ENCODE measurements around the gene CACNA1C.
"Not testable (repeated sequence)": the region's sequence is repeated elsewhere in the genome, so short reads cannot be mapped to it uniquely, and the experiment has no call there.

CACNA1C gene

DNA sequence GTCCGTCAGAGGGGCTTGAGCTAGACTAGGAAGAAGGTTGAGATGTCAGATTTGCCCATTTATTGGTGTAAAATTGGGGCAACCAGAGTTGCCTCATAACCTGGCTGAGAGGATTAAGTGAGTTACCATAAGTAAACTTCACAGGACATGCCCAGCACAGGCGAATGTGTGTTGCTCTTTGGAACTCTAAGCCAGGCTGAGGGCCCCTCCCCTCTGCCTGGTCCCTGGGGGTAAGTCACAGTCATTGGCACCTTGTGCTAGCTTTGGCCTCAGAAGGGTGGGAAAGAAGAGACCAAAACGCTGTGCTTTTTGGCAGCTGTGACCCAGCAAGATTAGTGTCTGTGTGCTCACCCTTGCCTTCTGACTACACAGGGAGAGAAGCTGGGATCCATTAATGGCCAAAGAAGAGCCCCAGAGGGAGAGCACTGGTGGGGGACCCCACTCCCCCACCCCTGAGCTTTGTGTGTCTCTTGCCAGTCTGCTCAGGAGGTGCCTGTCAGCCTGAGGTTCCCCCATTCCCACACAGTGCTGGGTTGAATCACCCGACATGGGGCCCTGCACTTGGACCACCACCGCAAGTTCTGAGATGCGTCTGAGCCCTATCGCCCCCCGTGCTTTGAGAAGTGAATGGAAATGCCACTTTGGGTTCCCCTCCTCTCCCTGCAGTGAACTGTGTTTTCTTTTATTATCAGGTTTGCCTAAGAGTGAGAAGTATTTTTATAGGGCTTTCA lies 74.1 kb downstream of the CACNA1C start:
- peaks cover 24% of the 10 kb centered on the region for H3K27me3 ChIP-seq
- TF ChIP-seq, protein P1, sequence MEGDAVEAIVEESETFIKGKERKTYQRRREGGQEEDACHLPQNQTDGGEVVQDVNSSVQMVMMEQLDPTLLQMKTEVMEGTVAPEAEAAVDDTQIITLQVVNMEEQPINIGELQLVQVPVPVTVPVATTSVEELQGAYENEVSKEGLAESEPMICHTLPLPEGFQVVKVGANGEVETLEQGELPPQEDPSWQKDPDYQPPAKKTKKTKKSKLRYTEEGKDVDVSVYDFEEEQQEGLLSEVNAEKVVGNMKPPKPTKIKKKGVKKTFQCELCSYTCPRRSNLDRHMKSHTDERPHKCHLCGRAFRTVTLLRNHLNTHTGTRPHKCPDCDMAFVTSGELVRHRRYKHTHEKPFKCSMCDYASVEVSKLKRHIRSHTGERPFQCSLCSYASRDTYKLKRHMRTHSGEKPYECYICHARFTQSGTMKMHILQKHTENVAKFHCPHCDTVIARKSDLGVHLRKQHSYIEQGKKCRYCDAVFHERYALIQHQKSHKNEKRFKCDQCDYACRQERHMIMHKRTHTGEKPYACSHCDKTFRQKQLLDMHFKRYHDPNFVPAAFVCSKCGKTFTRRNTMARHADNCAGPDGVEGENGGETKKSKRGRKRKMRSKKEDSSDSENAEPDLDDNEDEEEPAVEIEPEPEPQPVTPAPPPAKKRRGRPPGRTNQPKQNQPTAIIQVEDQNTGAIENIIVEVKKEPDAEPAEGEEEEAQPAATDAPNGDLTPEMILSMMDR (IDR thresholded peaks at IDR 0.05; ENCODE audit: low read depth, low read length): no peak
- no peaks in the 10 kb centered on the region for H3K36me3 ChIP-seq
- no peak overlapping the region for H3K4me3 ChIP-seq (ENCODE audit: low read depth, low read length)
- DNase-seq: no peak
- H3K9me3 ChIP-seq: no peaks in the 10 kb centered on the region
- H3K4me1 ChIP-seq: no peaks in the 10 kb centered on the region

DNA sequence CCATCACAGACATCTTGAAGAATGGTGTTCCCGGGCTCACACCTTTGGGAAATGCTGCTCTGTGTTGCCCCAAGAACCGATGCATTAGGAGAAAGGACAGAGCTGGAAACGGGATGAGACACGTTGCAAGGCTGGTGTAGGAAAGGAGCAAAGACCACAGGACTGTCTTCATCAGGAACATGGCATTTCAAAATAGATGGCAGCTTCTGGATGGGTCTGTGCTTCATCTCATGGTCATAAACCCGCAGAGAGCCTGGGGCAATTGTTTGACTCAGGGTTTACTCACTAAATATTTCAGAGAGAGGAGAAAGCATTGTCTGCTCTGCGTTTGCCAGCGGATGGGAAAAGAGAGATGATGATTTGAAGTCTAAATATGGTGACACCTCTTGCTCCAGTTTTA lies 76.3 kb downstream of the CACNA1C start:
- Histone ChIP-seq H3K4me1 (no peaks in the 10 kb centered on the region), H3K9me3 (no peaks in the 10 kb centered on the region), H3K4me3 (ENCODE audit: low read depth, low read length) (no peak overlapping the region), H3K36me3 (no peaks in the 10 kb centered on the region), H3K27me3 (peaks cover 13% of the 10 kb centered on the region)
- TF ChIP-seq, protein P1 (IDR thresholded peaks at IDR 0.05; ENCODE audit: low read depth, low read length): no peak
- no peak for DNase-seq

DNA sequence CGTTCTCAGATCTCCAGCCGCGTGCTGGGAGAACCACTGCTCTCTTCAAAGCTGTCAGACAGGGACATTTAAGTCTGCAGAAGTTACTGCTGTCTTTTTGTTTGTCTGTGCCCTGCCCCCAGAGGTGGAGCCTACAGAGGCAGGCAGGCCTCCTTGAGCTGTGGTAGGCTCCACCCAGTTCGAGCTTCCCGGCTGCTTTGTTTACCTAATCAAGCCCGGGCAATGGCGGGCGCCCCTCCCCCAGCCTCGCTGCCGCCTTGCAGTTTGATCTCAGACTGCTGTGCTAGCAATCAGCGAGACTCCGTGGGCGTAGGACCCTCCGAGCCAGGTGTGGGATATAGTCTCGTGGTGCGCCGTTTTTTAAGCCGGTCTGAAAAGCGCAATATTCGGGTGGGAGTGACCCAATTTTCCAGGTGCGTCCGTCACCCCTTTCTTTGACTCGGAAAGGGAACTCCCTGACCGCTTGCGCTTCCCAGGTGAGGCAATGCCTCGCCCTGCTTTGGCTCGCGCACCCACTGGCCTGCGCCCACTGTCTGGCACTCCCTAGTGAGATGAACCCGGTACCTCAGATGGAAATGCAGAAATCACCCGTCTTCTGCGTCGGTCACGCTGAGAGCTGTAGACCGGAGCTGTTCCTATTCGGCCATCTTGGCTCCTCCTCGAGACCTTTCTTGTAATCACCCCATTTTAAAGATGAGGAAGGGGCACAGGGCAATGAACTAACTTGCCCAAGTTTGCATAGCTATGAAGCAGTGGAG lies 83.1 kb downstream of the CACNA1C start:
- DNase-seq; H3K36me3 ChIP-seq; H3K9me3 ChIP-seq; H3K27me3 ChIP-seq; H3K4me1 ChIP-seq; H3K4me3 ChIP-seq (ENCODE audit: low read depth, low read length): not testable (repeated sequence)

DNA sequence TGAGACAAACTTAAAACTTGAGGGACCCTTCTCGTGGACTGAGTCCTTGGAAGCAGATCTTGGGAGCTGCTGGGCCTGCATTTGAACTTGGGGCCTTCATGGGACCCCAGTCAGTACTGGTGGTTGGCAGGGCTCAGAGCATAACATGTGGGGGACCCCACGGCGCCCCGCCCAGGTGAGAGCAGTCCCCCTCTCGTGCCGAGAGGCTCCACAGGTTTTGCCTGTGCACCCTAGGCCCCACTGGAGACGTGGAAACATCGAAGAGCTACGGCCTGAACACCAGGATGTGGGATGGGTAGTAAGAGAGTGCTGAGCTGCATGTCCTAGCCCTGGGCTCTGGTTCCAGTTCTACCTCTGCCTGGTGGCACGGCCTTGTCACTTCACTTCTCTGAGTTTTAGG lies 84.1 kb downstream of the CACNA1C start:
- Histone ChIP-seq H3K27me3 (no peaks in the 10 kb centered on the region), H3K9me3 (no peaks in the 10 kb centered on the region), H3K4me3 (ENCODE audit: low read depth, low read length) (no peak overlapping the region), H3K36me3 (no peaks in the 10 kb centered on the region), H3K4me1 (no peaks in the 10 kb centered on the region)
- TF ChIP-seq, protein P1 (IDR thresholded peaks at IDR 0.05; ENCODE audit: low read depth, low read length): no peak
- DNase-seq: no peak

DNA sequence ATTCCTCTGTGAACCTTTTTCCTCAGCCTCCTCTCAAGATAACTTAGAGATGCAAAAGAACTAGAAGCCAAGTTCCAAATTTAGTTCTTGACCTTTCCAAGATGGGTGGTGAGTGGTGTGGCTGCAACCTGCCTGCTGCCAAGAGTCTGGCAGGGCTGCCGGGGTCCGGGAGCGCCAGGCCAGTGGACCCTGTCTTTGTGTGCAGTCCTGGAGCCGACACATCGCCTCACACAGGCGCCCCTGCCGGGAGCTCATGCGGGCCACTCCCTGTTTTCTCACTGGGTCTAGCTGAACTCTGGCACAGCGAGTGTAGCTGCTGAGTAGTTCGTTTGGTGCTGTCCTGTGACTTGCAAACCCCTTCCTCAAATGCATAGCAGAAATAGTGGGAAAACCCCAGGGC lies 84.9 kb downstream of the CACNA1C start:
- Histone ChIP-seq H3K36me3 (no peaks in the 10 kb centered on the region), H3K9me3 (no peaks in the 10 kb centered on the region), H3K27me3 (no peaks in the 10 kb centered on the region), H3K4me3 (ENCODE audit: low read depth, low read length) (no peak overlapping the region), H3K4me1 (no peaks in the 10 kb centered on the region)
- TF ChIP-seq, protein P1 (IDR thresholded peaks at IDR 0.05; ENCODE audit: low read depth, low read length): no peak
- no peak for DNase-seq

DNA sequence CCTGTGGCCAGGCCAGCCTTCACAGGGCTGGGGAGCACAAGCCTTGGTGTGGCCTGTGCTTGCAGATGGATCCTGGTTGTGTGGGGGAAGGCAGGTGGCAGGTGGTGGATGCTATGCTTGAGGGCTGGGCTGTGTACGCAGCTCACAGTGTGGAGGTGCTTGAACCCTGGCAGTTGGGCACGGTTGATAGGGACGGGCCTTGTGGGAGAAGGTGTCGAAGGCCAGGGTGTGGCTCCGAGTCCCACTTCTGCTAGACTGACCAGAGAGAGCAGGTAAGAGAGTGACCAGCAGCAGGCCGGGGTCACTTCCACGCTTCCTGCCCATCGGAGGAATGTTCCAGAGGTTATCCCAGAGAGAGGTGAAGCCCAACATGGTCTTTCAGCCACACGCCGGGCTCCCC lies 85.5 kb downstream of the CACNA1C start:
- H3K4me3 ChIP-seq (ENCODE audit: low read depth, low read length): no peak overlapping the region
- H3K9me3 ChIP-seq: no peaks in the 10 kb centered on the region
- TF ChIP-seq, protein P1 (IDR thresholded peaks at IDR 0.05; ENCODE audit: low read depth, low read length): no peak
- H3K27me3 ChIP-seq: no peaks in the 10 kb centered on the region
- no peaks in the 10 kb centered on the region for H3K36me3 ChIP-seq
- no peak for DNase-seq
- H3K4me1 ChIP-seq: no peaks in the 10 kb centered on the region
